IMR-90 (cell line): ENCODE measurements around the gene TSPEAR. TPM values are rescaled to one million over a fixed set of nuclear protein-coding genes. Genes with fewer than 3 reads are reported as not detected.
A peak's percentile ranks its signal among the peaks of the same experiment; 100 is the strongest.

ENCODE experiments used
- ATAC-seq: fragments of 200-7000 bp; cut with Tn5 transposase; 2 replicates; pipeline ENCODE4 v1.9.1; 2020; ENCODE audit warnings: low read depth, mild to moderate bottlenecking, moderate library complexity
- BruUV-seq: library from RNA; stranded (reverse); fragments of 400-500 nt; replicated peaks from 2 replicates; lab custom pipeline; 2021; lab: Mats Ljungman, UMichigan
- CTCF ChIA-PET: fragments of 300-600 bp; formaldehyde crosslinking; extraction: SDS; loops from one replicate; lab custom pipeline; 2021; ENCODE audit warnings: antibody characterized with exemption; lab: Yijun Ruan, JAX
- POLR2A ChIA-PET: fragments of 300-600 bp; sonication (Branson Sonifier 250); formaldehyde crosslinking; loops from one replicate; lab custom pipeline; 2022; ENCODE audit warnings: antibody characterized with exemption; ENCODE audit not compliant: unreplicated experiment; lab: Charles Lee
- DNase-seq: peaks from one replicate; pipeline ENCODE4 v3.0.0; 2013
- H2AFZ ChIP-seq: replicated peaks from 2 replicates; pipeline ENCODE3; 2013; ENCODE audit warnings: low read length, mild to moderate bottlenecking; ENCODE audit not compliant: poor library complexity
- H2AK5ac ChIP-seq: 2 replicates; pipeline ENCODE4 v1.6.1; 2013; ENCODE audit warnings: low read depth, low read length, inconsistent platforms
- H2AK9ac ChIP-seq: replicated peaks from 2 replicates; pipeline ENCODE3; 2013; ENCODE audit warnings: mild to moderate bottlenecking, low read depth, low read length, moderate library complexity; ENCODE audit not compliant: poor library complexity
- H2BK120ac ChIP-seq: 2 replicates; pipeline ENCODE4 v1.6.1; 2013; ENCODE audit warnings: low read depth, low read length, inconsistent platforms
- H2BK15ac ChIP-seq: 3 replicates; pipeline ENCODE4 v1.6.1; 2013; ENCODE audit warnings: low read depth, low read length, inconsistent platforms
- H2BK20ac ChIP-seq: 2 replicates; pipeline ENCODE4 v1.6.1; 2013; ENCODE audit warnings: low read depth, mild to moderate bottlenecking, inconsistent platforms, low read length, moderate library complexity
- H2BK5ac ChIP-seq: 2 replicates; pipeline ENCODE4 v1.6.1; 2013; ENCODE audit warnings: mild to moderate bottlenecking, low read depth, low read length, inconsistent platforms; ENCODE audit not compliant: poor library complexity, severe bottlenecking
- H3K14ac ChIP-seq: replicated peaks from 2 replicates; pipeline ENCODE4 v1.6.1; 2013; ENCODE audit warnings: low read depth, low read length, inconsistent platforms
- H3K18ac ChIP-seq: 2 replicates; pipeline ENCODE4 v1.6.1; 2013; ENCODE audit warnings: low read depth, low read length, control low read depth
- H3K23ac ChIP-seq: 2 replicates; pipeline ENCODE4 v1.6.1; 2013; ENCODE audit warnings: low read depth, low read length, inconsistent platforms
- H3K27ac ChIP-seq: 2 replicates; pipeline ENCODE4 v1.5.1; 2013; ENCODE audit warnings: mild to moderate bottlenecking, control low read depth, low read length; ENCODE audit not compliant: insufficient read depth
- H3K27me3 ChIP-seq: 2 replicates; pipeline ENCODE4 v1.6.1; 2013; ENCODE audit warnings: low read length; ENCODE audit not compliant: control insufficient read depth, insufficient read depth
- H3K36me3 ChIP-seq: 2 replicates; pipeline ENCODE4 v1.6.1; 2013; ENCODE audit warnings: low read length, mixed read lengths; ENCODE audit not compliant: control insufficient read depth, insufficient read depth
- H3K4ac ChIP-seq: 2 replicates; pipeline ENCODE4 v1.6.1; 2013; ENCODE audit warnings: low read depth, low read length, inconsistent platforms
- H3K4me1 ChIP-seq: 2 replicates; pipeline ENCODE4 v1.6.1; 2013; ENCODE audit warnings: low read length, mixed read lengths; ENCODE audit not compliant: control insufficient read depth, insufficient read depth
- H3K4me2 ChIP-seq: 2 replicates; pipeline ENCODE4 v1.6.1; 2013; ENCODE audit warnings: low read depth, mild to moderate bottlenecking, control low read depth, low read length, moderate library complexity
- H3K4me3 ChIP-seq: 2 replicates; pipeline ENCODE4 v1.5.1; 2013; ENCODE audit warnings: low read depth, mild to moderate bottlenecking, control low read depth, low read length, moderate library complexity; ENCODE audit not compliant: insufficient read depth
- H3K56ac ChIP-seq: 2 replicates; pipeline ENCODE4 v1.6.1; 2013; ENCODE audit warnings: low read length, inconsistent platforms; ENCODE audit not compliant: insufficient read depth; ENCODE audit errors: extremely low read depth
- H3K79me1 ChIP-seq, 2 experiments: 2 replicates each; pipeline ENCODE4 v1.6.1; 2013; ENCODE audit warnings: low read length in 2 of 2, inconsistent platforms in 1 of 2, low read depth in 1 of 2
- H3K9ac ChIP-seq: 2 replicates; pipeline ENCODE4 v1.6.1; 2013; ENCODE audit warnings: low read depth, low read length, control low read depth
- H3K9me1 ChIP-seq: 2 replicates; pipeline ENCODE4 v1.6.1; 2013; ENCODE audit warnings: low read length, inconsistent platforms; ENCODE audit not compliant: insufficient read depth
- H3K9me3 ChIP-seq: 2 replicates; pipeline ENCODE4 v1.6.1; 2013; ENCODE audit warnings: low read length; ENCODE audit not compliant: control insufficient read depth, insufficient read depth
- H4K20me1 ChIP-seq: 2 replicates; pipeline ENCODE4 v1.6.1; 2013; ENCODE audit warnings: low read length, inconsistent platforms; ENCODE audit not compliant: insufficient read depth
- H4K5ac ChIP-seq: 2 replicates; pipeline ENCODE4 v1.6.1; 2013; ENCODE audit warnings: mild to moderate bottlenecking, low read depth, low read length, control low read depth
- H4K8ac ChIP-seq, 2 experiments: 2 replicates each; pipeline ENCODE4 v1.6.1; 2013; ENCODE audit warnings: low read depth in 2 of 2, low read length in 2 of 2, control low read depth in 1 of 2, inconsistent platforms in 1 of 2
- H4K91ac ChIP-seq: 2 replicates; pipeline ENCODE4 v1.6.1; 2013; ENCODE audit warnings: low read depth, low read length, inconsistent platforms; ENCODE audit not compliant: insufficient read depth
- BHLHE40 ChIP-seq: fragments of 150-350 bp; IDR thresholded peaks from 2 replicates; pipeline ENCODE4 v1.6.1; 2016; ENCODE audit warnings: mild to moderate bottlenecking, low read depth, low read length
- CEBPB ChIP-seq: IDR thresholded peaks from 2 replicates; pipeline ENCODE4 v1.6.1; 2012; ENCODE audit warnings: low read depth, low read length, improper control_type of control experiment
- CHD1 ChIP-seq: IDR thresholded peaks from 2 replicates; pipeline ENCODE4 v1.6.1; 2012; ENCODE audit warnings: low read depth, low read length, improper control_type of control experiment
- ELK1 ChIP-seq: fragments of 150-350 bp; IDR thresholded peaks from 2 replicates; pipeline ENCODE4 v1.6.1; 2016; ENCODE audit warnings: low read depth, mild to moderate bottlenecking, low read length, moderate library complexity, borderline replicate concordance
- FOS ChIP-seq: fragments of 150-350 bp; IDR thresholded peaks from 2 replicates; pipeline ENCODE4 v1.6.1; 2016; ENCODE audit warnings: low read depth, low read length
- MAFK ChIP-seq: IDR thresholded peaks from 2 replicates; pipeline ENCODE4 v1.6.1; 2012; ENCODE audit warnings: low read depth, low read length, improper control_type of control experiment
- MAZ ChIP-seq: IDR thresholded peaks from 2 replicates; pipeline ENCODE4 v1.6.1; 2012; ENCODE audit warnings: low read depth, mild to moderate bottlenecking, low read length, improper control_type of control experiment, moderate library complexity, borderline replicate concordance
- MXI1 ChIP-seq: IDR thresholded peaks from 2 replicates; pipeline ENCODE4 v1.6.1; 2012; ENCODE audit warnings: low read depth, mild to moderate bottlenecking, low read length, moderate library complexity, borderline replicate concordance
- NFE2L2 ChIP-seq: fragments of 150-350 bp; IDR thresholded peaks from 2 replicates; pipeline ENCODE4 v1.6.1; 2016; ENCODE audit warnings: low read depth, mild to moderate bottlenecking, low read length
- POLR2A ChIP-seq: IDR thresholded peaks from 2 replicates; pipeline ENCODE4 v1.6.1; 2012; ENCODE audit warnings: mild to moderate bottlenecking, low read depth, low read length
- RAD21 ChIP-seq: IDR thresholded peaks from 2 replicates; pipeline ENCODE4 v1.6.1; 2012; ENCODE audit warnings: low read length, improper control_type of control experiment
- RCOR1 ChIP-seq: IDR thresholded peaks from 2 replicates; pipeline ENCODE4 v1.6.1; 2012; ENCODE audit warnings: mild to moderate bottlenecking, low read length, improper control_type of control experiment; ENCODE audit not compliant: insufficient replicate concordance
- RFX5 ChIP-seq: IDR thresholded peaks from 2 replicates; pipeline ENCODE4 v1.8.0; 2012; ENCODE audit warnings: low read depth, mild to moderate bottlenecking, low read length, moderate library complexity
- SMC3 ChIP-seq: fragments of 150-350 bp; IDR thresholded peaks from 2 replicates; pipeline ENCODE4 v1.6.1; 2016; ENCODE audit warnings: low read depth, mild to moderate bottlenecking, antibody characterized with exemption, low read length, moderate library complexity
- USF2 ChIP-seq: fragments of 150-350 bp; IDR thresholded peaks from 2 replicates; pipeline ENCODE4 v1.6.1; 2017; ENCODE audit warnings: mild to moderate bottlenecking, antibody characterized with exemption, low read length, low read depth
- WGBS, 2 experiments: methylation state at CpG; one replicate each; pipeline versions ENCODE4 v1.1.5 to v1.1.7; 2013; ENCODE audit warnings: missing lambda C conversion rate in 2 of 2; ENCODE audit not compliant: insufficient read length in 1 of 2; ENCODE audit errors: extremely low coverage in 2 of 2; 5-methylcytosine and 5-hydroxymethylcytosine counted together
- dilution Hi-C: fragments of 300-500 bp; cut with HindIII; formaldehyde crosslinking; loops from one replicate; pipeline ENCODE4 v1.14.3; 2018; ENCODE audit warnings: low sequenced_read_pairs; ENCODE audit not compliant: unreplicated experiment
- in situ Hi-C: fragments of 300-500 bp; cut with MboI; formaldehyde crosslinking; loops from 3 replicates; pipeline ENCODE4 v1.14.3; 2019; ENCODE audit warnings: low sequenced_read_pairs, inconsistent platforms, mixed read lengths
- intact Hi-C: fragments of 100-400 bp; cut with micrococcal nuclease; formaldehyde crosslinking; loops from 2 replicates; pipeline ENCODE4 v1.10.0; 2022
- polyA plus RNA-seq, 3 experiments: library from polyadenylated mRNA; depleted of rRNA; stranded (reverse); fragments of >200 nt; gene quantifications; 2 replicates each; pipeline ENCODE4 v1.2.3, GENCODE V29; 2012; ENCODE audit warnings: low replicate concordance in 1 of 3
- total RNA-seq: library from RNA; depleted of rRNA; stranded (reverse); fragments of >200 nt; gene quantifications from 2 replicates; pipeline ENCODE4 v1.2.3, GENCODE V29; 2012
- TF ChIP-seq, protein P1 (sequence below): conservative IDR thresholded peaks from 2 replicates; pipeline ENCODE4 v1.5.1; 2012; ENCODE audit warnings: mild to moderate bottlenecking, low read depth, low read length, improper control_type of control experiment

Gene TSPEAR
- total and polyA plus RNA-seq, 2 of the 4 experiments (the other 2 are of a cell fraction) = not detected

- Histone ChIP-seq H3K4me2 (no peak overlapping the region), H2AK5ac (no peak overlapping the region), H3K14ac (no peak overlapping the region), H3K4me3 (no peak overlapping the region), H2AFZ (no peak overlapping the region), H2BK120ac (no peak overlapping the region), H3K9me3 (peaks cover 6% of the 10 kb centered on the region; the same call in 1 of the 2 replicates), H3K36me3 (no peaks in the 10 kb centered on the region), H2BK5ac (no peak overlapping the region), H3K9me1 (no peaks in the 10 kb centered on the region), H4K20me1 (no peaks in the 10 kb centered on the region), H3K56ac (no peak overlapping the region), H2AK9ac (peak overlapping the region; percentile 6), H2BK20ac (no peak overlapping the region), H3K18ac (no peak overlapping the region), H2BK15ac (no peak overlapping the region), H3K4ac (no peak overlapping the region), H4K8ac (no peak overlapping the region), H3K27me3 (peaks cover 70% of the 10 kb centered on the region), H4K91ac (no peak overlapping the region), H3K79me1 (no peaks in the 10 kb centered on the region), H3K27ac (no peak overlapping the region), H3K9ac (no peak overlapping the region), H3K4me1 (no peaks in the 10 kb centered on the region), H4K5ac (no peak overlapping the region), H3K23ac (no peak overlapping the region)
- ATAC-seq (peak; percentile 73), DNase-seq (peak; percentile 6)
- no TSS peak for BruUV-seq
- TF ChIP-seq CHD1 = no peak
- TF ChIP-seq FOS = no peak
- TF ChIP-seq, protein P1, sequence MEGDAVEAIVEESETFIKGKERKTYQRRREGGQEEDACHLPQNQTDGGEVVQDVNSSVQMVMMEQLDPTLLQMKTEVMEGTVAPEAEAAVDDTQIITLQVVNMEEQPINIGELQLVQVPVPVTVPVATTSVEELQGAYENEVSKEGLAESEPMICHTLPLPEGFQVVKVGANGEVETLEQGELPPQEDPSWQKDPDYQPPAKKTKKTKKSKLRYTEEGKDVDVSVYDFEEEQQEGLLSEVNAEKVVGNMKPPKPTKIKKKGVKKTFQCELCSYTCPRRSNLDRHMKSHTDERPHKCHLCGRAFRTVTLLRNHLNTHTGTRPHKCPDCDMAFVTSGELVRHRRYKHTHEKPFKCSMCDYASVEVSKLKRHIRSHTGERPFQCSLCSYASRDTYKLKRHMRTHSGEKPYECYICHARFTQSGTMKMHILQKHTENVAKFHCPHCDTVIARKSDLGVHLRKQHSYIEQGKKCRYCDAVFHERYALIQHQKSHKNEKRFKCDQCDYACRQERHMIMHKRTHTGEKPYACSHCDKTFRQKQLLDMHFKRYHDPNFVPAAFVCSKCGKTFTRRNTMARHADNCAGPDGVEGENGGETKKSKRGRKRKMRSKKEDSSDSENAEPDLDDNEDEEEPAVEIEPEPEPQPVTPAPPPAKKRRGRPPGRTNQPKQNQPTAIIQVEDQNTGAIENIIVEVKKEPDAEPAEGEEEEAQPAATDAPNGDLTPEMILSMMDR = no peak
- no peak for TF ChIP-seq RFX5
- TF ChIP-seq CEBPB = no peak
- no peak for TF ChIP-seq MAFK
- TF ChIP-seq USF2 = no peak
- TF ChIP-seq MAZ = no peak
- TF ChIP-seq RCOR1 = no peak
- no peak for TF ChIP-seq NFE2L2
- no peak for TF ChIP-seq BHLHE40
- no peak for TF ChIP-seq RAD21
- TF ChIP-seq POLR2A = no peak
- TF ChIP-seq MXI1 = no peak
- no peak for TF ChIP-seq ELK1
- no peak for TF ChIP-seq SMC3
- POLR2A ChIA-PET = no interaction called here
- 35% methylated on average over 11 of the region's 16 CpGs; no CpG with 5 or more reads in 1 of the 2 experiments for WGBS, 2 experiments
- dilution Hi-C loops (no loop called here), intact Hi-C loops (no loop called here), in situ Hi-C loops (no loop called here)
- CTCF ChIA-PET = no interaction called here
Observed at GRCh38 chr21:44702973-44703730, 8.2 kb downstream of the TSPEAR start.
